ENCODE data around the gene PAIP1.
"Not testable (repeated sequence)": the region's sequence is repeated elsewhere in the genome, so short reads cannot be mapped to it uniquely, and the experiment has no call there.

GRCh38 chr5:43580402-43581210 is 23.7 kb upstream of the PAIP1 start:
- not testable (repeated sequence) for TF ChIP-seq CTCF, EZH2 (IDR thresholded peaks at IDR 0.05)
